ENCODE measurements around the gene NTRK2.

NTRK2 gene

DNA sequence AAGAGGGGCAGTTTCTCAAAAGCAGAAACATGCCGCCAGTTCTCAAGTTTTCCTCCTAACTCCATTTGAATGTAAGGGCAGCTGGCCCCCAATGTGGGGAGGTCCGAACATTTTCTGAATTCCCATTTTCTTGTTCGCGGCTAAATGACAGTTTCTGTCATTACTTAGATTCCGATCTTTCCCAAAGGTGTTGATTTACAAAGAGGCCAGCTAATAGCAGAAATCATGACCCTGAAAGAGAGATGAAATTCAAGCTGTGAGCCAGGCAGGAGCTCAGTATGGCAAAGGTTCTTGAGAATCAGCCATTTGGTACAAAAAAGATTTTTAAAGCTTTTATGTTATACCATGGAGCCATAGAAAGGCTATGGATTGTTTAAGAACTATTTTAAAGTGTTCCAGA is 142.8 kb downstream of the NTRK2 start:
- no peak for TF ChIP-seq LEF1 (IDR thresholded peaks at IDR 0.05; ENCODE audit: borderline replicate concordance)
- TF ChIP-seq SP1 (IDR thresholded peaks at IDR 0.05): no peak
- no peak for TF ChIP-seq ELF4 (IDR thresholded peaks at IDR 0.05)
- no peak for TF ChIP-seq CTBP1 (IDR thresholded peaks at IDR 0.05; ENCODE audit: borderline replicate concordance)
- TF ChIP-seq ARNT (IDR thresholded peaks at IDR 0.05): no peak
- TF ChIP-seq SUZ12 (IDR thresholded peaks at IDR 0.05): no peak
- TF ChIP-seq, protein P1, sequence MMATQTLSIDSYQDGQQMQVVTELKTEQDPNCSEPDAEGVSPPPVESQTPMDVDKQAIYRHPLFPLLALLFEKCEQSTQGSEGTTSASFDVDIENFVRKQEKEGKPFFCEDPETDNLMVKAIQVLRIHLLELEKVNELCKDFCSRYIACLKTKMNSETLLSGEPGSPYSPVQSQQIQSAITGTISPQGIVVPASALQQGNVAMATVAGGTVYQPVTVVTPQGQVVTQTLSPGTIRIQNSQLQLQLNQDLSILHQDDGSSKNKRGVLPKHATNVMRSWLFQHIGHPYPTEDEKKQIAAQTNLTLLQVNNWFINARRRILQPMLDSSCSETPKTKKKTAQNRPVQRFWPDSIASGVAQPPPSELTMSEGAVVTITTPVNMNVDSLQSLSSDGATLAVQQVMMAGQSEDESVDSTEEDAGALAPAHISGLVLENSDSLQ (IDR thresholded peaks at IDR 0.05): no peak
- no peak for TF ChIP-seq FOXK2 (IDR thresholded peaks at IDR 0.05)
- no peak for TF ChIP-seq FOXM1 (IDR thresholded peaks at IDR 0.05; ENCODE audit: borderline replicate concordance)
- TF ChIP-seq ZNF384 (IDR thresholded peaks at IDR 0.05): no peak
- TF ChIP-seq BHLHE40 (IDR thresholded peaks at IDR 0.05; ENCODE audit: borderline replicate concordance): no peak
- no peak for TF ChIP-seq NFRKB (IDR thresholded peaks at IDR 0.05)
- POLR2A ChIA-PET: no interaction called here
- no peak for DNase-seq (ENCODE audit: extremely low spot score)
- CTCF ChIA-PET: no interaction called here

DNA sequence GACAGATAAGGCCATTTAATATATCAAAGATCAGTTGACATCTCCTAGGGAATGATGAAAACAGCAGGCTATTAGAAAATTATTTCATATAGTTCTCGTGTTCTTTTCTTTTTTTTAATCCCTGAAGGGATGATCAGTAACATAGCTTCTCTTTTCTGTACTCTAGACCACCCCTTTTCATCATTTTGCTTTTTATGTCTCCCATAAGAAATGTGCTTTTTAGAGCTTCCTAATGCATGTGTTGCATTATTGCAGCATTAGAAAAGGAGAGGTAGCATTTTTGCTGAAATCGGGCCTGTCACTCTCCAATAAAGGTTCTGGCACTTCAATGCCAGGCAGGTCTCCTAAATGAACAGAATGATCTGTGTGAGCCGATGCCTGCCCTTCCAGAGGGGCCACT is 143.3 kb downstream of the NTRK2 start:
- ChIA-PET CTCF (no interaction called here), POLR2A (no interaction called here)
- TF ChIP-seq L3MBTL2 (conservative IDR thresholded peaks at IDR 0.05): no peak
- TF ChIP-seq ZNF384 (IDR thresholded peaks at IDR 0.05): no peak
- TF ChIP-seq LEF1 (IDR thresholded peaks at IDR 0.05; ENCODE audit: borderline replicate concordance): no peak
- TF ChIP-seq FOXA1 (IDR thresholded peaks at IDR 0.05): no peak
- TF ChIP-seq SP1 (IDR thresholded peaks at IDR 0.05): no peak
- no peak for TF ChIP-seq ARNT (IDR thresholded peaks at IDR 0.05)
- TF ChIP-seq CTBP1 (IDR thresholded peaks at IDR 0.05; ENCODE audit: borderline replicate concordance): no peak
- TF ChIP-seq HDGF (IDR thresholded peaks at IDR 0.05; ENCODE audit: borderline replicate concordance): no peak
- no peak for TF ChIP-seq SUZ12 (IDR thresholded peaks at IDR 0.05)
- TF ChIP-seq BHLHE40 (IDR thresholded peaks at IDR 0.05; ENCODE audit: borderline replicate concordance): no peak
- no peak for TF ChIP-seq ELF4 (IDR thresholded peaks at IDR 0.05)
- no peak for TF ChIP-seq FOXK2 (IDR thresholded peaks at IDR 0.05)
- TF ChIP-seq NFRKB (IDR thresholded peaks at IDR 0.05): no peak
- TF ChIP-seq, protein P1 (IDR thresholded peaks at IDR 0.05): no peak
- no peak for TF ChIP-seq TARDBP (IDR thresholded peaks at IDR 0.05)
- TF ChIP-seq FOXM1 (IDR thresholded peaks at IDR 0.05; ENCODE audit: borderline replicate concordance): no peak
- no peak for DNase-seq (ENCODE audit: extremely low spot score)

DNA sequence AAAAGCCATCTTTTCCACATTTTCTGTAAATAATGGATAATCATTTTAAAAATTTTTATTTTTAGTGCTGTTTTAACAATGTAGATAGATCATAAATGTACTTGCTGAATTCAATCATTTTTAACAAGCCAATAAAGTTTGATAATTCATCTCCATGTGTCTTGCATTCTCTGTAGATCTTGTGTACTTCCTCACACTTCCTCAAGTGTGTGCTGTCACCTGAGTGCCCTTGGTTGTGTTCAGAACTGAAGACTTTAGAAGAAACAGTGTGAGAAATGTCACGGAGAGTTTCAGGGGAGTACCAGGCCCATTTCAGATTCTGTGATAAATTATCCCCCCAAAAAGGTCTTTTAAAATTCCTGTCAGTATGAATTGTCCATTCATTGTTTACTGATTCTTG is 146.0 kb downstream of the NTRK2 start:
- TF ChIP-seq ZNF384 (IDR thresholded peaks at IDR 0.05) (no peak), BHLHE40 (IDR thresholded peaks at IDR 0.05; ENCODE audit: borderline replicate concordance) (no peak), SUZ12 (IDR thresholded peaks at IDR 0.05) (no peak), FOXK2 (IDR thresholded peaks at IDR 0.05) (no peak), ARNT (IDR thresholded peaks at IDR 0.05) (no peak), ELF4 (IDR thresholded peaks at IDR 0.05) (no peak), HDGF (IDR thresholded peaks at IDR 0.05; ENCODE audit: borderline replicate concordance) (no peak), L3MBTL2 (conservative IDR thresholded peaks at IDR 0.05) (no peak), LEF1 (IDR thresholded peaks at IDR 0.05; ENCODE audit: borderline replicate concordance) (no peak), SP1 (IDR thresholded peaks at IDR 0.05) (no peak), NFRKB (IDR thresholded peaks at IDR 0.05) (no peak), FOXM1 (IDR thresholded peaks at IDR 0.05; ENCODE audit: borderline replicate concordance) (no peak), FOXA1 (IDR thresholded peaks at IDR 0.05) (no peak), TARDBP (IDR thresholded peaks at IDR 0.05) (no peak), CTBP1 (IDR thresholded peaks at IDR 0.05; ENCODE audit: borderline replicate concordance) (no peak)
- TF ChIP-seq, protein P1 (IDR thresholded peaks at IDR 0.05): no peak
- POLR2A ChIA-PET: no interaction called here
- DNase-seq (ENCODE audit: extremely low spot score): no peak
- CTCF ChIA-PET: no interaction called here

DNA sequence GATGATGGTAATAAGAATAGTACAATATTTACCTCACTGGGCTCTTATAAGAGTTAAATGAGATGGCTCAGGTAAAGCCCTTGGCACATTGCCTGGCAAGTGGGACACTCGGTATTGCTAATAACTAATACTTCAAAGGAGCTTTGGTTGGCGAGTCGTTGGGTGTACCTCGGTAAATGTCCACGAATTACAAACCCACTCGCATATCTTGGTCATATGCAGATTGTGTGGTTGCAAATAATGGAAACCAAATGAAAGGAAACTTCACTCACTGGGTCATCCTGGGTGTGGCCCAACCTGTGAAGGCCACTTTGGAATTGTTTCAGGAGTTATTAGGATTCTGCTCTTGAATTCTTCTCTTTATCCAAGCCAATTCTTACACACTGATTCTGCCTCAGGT is 147.5 kb downstream of the NTRK2 start:
- no peak for DNase-seq (ENCODE audit: extremely low spot score)
- no peak for TF ChIP-seq SP1 (IDR thresholded peaks at IDR 0.05)
- no peak for TF ChIP-seq TARDBP (IDR thresholded peaks at IDR 0.05)
- no peak for TF ChIP-seq CTBP1 (IDR thresholded peaks at IDR 0.05; ENCODE audit: borderline replicate concordance)
- TF ChIP-seq ZNF384 (IDR thresholded peaks at IDR 0.05): no peak
- no peak for TF ChIP-seq BHLHE40 (IDR thresholded peaks at IDR 0.05; ENCODE audit: borderline replicate concordance)
- TF ChIP-seq, protein P1 (IDR thresholded peaks at IDR 0.05): no peak
- no peak for TF ChIP-seq FOXK2 (IDR thresholded peaks at IDR 0.05)
- ChIA-PET CTCF (no interaction called here), POLR2A (no interaction called here)

DNA sequence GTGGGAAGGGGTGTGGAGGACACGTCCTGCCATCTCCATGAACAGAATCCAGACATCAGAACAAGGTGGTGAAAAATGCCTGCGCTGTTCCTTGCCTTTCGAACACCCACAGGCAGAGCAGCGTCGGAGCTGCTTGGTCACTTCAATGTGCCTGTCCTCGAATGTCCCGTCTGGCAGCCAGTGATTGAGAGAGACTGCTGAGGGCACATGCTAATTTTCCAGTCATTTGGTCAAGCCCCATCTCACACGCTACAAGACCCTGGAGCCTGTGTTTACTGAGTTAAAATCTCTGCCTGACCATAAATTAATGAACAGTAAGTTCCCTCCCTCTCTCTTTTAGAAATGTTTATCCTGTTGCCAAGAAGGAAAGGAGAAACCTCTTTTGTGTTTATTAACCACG is 149.3 kb downstream of the NTRK2 start:
- no peak for DNase-seq (ENCODE audit: extremely low spot score)
- no peak for TF ChIP-seq SUZ12 (IDR thresholded peaks at IDR 0.05)
- no peak for TF ChIP-seq L3MBTL2 (conservative IDR thresholded peaks at IDR 0.05)
- no peak for TF ChIP-seq CTBP1 (IDR thresholded peaks at IDR 0.05; ENCODE audit: borderline replicate concordance)
- no peak for TF ChIP-seq FOXA1 (IDR thresholded peaks at IDR 0.05)
- TF ChIP-seq ELF4 (IDR thresholded peaks at IDR 0.05): no peak
- TF ChIP-seq, protein P1 (IDR thresholded peaks at IDR 0.05): no peak
- no peak for TF ChIP-seq BHLHE40 (IDR thresholded peaks at IDR 0.05; ENCODE audit: borderline replicate concordance)
- ChIA-PET CTCF (no interaction called here), POLR2A (no interaction called here)

Measured in HEK293T (cell line).